Activated CD8-positive, alpha-beta memory T cell treated with anti-CD3 and anti-CD28 coated beads for 4 hours (primary cell): ENCODE results near the gene GUCD1.

Source experiments
- DNase-seq, 2 donors: peaks; one replicate each; pipeline ENCODE4 v3.0.0-alpha.2; 2020; ENCODE audit warnings: low read depth in 2 of 2

GUCD1 gene

DNA sequence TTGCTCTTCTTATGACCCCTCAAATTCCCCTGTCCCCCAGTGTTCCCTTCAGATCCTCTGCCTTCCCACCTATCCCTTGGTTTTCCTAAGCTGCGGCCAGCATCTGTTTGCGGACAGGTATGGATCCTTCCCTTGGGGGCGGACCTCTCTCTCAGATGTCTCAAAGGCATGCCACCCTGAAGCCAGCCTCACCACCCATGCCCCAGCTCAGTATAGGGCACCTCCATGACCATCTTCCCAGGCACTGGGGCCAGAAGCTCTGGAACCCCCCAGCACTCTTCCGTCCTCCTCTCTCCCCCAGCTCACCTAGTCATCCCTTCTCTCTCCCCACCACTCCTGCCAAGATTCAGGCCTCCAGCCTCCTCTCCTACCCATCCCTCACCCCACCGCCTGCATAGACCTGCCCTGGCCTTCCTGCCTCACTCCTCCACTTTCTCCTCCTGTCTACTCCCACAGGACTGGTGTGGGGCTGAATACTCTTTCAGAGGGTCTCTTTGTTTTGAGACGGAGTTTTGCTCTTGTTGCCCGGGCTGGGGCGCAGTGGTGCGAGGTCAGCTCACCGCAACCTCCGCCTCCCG, 35.7 kb upstream of the GUCD1 start:
- no peak for DNase-seq

DNA sequence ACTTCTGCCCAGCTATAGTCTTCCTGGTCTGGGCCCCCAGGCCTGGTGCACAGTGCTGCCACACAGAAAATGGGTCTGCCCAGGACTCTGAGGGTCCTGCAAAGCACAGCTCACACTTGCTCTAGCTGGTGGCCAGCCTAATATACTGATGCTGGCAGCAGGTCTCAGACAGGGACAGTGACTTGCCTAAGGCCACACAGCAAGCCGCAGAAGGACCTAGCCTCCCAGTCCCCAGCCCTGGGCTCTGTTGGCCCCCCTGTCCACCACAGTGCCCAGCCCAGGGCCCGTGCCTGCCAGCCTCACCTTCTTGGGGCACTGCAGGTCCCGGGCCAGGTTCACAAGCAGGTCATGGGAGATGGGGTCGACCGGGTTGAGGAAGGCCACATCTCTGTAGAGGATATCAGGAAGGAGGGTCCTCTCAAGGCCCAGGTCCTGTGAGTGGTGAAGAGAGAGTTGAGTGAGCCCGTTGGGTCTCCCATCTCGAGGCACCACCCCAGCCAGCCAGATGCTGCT, 34.6 kb upstream of the GUCD1 start:
- no peak for DNase-seq

DNA sequence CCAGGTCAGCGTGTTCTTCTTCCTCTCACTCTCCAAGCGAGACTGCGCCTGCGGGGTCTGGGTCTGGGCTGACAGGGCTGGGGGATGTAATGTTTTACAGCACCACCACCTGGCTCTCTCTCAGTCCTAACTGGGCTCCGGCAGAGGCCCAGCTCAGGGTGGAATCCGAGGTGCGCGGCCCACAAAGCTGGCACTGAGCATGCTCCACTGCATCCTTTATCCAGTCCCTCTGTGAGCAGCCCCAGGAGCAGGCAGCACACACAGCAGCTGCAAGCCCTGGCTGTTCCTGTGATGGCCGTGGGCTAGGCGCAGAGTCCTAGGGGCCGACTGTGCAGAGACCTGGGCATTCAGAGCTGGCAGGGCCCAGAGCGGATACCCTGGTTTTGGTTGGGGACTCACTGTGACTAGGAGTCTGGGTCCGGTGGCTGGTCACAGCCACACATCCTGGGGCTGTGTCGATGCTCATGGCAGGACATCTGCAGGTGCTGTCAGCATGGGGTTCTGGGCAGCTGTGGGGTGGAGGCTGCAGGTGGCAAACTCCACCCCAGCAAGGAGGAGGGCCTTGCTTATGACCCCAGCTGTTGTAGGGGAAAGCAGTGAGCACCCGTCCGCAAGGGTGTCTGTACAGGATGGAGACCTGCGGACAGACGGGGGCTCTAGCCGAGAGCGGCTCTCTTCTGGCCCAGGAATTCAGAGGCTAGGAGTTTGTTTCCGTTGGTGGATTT, 34.0 kb upstream of the GUCD1 start:
- no peak for DNase-seq

DNA sequence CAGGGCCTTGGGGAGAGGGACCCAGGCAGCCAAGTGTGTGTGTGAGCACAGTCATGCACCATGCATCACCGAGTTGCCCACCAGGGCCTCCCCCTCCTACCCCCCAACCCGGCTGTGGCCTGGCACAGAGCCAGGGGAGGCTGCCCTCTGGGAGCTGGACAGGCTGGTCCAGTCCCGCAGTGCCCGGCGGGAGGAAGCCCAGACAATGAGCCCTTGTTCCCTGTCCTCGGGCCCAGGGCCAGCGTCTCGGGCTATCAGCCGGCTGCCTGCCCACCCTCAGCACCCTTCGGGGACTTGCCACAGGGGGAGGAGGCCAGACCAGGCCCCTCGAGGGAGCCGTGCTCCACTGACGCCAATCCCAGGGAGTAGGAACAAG, 33.4 kb upstream of the GUCD1 start:
- no peak for DNase-seq

DNA sequence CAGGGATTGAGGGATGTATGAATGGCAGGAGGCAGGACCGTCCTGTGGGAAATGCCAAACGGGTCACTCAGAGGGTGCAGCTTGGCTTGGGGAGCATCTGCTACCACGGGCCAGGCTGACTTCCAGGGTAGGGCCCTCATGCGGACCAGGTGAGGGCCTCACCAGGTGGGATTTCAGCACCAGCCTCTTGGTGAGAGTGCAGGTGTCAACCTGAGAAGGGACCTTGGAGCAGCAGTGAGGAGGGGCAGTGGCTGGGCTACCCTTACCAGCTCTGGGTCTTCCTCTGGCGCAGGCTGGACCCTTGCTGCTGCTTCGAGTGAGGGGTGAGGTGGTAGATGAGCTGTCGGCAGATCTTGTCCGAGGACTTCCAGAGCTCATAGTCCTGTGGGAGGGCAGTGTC, 33.0 kb upstream of the GUCD1 start:
- no peak for DNase-seq

DNA sequence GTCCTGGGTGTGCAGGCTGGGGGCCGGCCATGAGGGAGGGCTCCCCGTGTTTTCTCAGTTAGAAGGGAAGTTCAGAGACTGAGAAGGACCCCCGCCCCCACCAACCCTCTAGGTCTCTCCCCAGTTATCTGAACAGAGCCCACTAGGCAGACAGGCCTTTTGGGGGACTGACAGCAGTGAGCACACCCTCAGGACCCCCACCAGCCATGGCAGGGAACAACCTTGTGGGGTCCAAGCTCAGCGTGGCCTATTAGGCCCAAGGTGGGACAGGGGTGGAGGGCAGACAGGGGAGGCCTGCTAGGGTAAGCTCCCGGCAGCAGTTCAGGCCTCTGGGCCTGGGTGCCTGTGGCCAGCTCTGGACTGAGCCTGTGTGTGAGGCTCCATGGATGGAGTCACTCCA, 32.3 kb upstream of the GUCD1 start:
- DNase-seq, result no peak

DNA sequence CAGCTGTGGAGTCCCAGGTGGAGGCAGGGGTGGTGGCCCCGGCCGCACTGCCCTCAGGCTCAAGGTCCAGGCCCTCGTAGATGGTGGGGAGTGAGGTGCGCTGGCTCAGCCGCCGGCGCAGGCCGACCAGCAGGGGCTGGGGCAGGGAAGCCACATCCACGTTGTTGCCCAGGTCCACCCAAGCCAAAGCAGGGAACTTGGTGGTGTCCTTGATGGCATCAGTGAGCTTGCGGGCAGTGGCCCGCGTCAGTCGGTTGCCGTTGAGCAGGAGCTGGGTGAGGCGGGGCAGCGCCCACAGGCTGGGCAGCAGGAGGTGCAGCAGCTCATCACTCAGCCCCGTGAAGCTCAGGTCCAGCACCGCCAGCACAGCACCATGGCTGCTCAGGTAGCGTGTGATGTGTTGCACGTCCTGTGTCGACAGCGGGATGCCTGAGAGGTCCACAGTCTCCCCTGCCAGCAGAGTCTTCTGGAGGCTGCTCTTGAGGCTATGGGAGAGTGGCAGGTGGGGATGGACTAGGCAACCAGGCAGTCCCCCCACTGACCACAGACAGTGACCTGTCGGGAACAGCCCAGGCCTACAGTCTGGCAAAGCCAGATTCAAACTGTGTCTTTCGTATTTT, 31.1 kb upstream of the GUCD1 start:
- no peak for DNase-seq

DNA sequence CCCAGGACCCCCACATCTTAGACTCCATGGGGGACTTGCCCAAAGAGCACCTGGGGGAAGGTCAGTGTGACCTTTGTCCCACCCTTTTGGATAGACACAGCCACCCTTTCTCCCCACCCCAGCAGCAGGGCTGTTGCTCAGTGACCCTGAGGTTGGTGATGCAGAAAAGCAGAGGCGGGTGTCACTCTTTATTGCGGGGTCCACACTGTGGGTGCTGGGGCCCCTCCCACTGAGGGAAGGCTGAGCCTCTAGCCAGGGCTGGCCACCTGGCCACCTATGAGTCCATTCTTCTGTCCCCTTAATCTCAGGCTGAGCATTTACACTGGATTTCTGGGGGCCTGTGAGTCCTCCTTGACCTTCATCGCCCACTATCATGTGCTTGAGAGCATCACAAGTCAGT, 30.5 kb upstream of the GUCD1 start:
- DNase-seq, result no peak

DNA sequence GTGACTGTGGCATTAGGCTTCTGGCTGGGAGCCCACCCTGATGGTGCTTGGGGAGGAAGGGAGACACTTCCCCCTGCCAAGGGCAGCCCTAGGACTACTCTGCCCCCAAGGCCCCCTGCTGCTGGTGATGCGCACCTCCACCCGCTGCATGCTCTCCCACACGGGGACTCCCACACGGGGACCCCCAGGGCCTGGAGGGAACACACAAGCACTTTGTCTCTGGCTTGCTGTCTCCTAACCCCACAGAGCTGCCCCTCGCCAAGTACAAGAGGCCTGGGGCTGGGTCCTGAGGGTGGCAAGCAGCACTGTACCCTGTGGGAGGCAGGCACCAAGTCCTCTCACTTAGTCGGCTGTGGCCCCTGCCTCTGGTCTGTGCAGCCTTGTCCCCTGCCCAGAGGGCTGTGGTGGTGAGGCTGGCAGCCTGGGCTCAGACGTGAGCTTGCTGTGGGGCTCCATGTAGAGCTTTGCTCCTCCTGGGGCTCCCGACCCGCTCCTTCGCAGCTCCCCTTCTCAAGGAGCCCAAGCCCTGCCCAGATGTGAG, 30.0 kb upstream of the GUCD1 start:
- DNase-seq, result no peak

DNA sequence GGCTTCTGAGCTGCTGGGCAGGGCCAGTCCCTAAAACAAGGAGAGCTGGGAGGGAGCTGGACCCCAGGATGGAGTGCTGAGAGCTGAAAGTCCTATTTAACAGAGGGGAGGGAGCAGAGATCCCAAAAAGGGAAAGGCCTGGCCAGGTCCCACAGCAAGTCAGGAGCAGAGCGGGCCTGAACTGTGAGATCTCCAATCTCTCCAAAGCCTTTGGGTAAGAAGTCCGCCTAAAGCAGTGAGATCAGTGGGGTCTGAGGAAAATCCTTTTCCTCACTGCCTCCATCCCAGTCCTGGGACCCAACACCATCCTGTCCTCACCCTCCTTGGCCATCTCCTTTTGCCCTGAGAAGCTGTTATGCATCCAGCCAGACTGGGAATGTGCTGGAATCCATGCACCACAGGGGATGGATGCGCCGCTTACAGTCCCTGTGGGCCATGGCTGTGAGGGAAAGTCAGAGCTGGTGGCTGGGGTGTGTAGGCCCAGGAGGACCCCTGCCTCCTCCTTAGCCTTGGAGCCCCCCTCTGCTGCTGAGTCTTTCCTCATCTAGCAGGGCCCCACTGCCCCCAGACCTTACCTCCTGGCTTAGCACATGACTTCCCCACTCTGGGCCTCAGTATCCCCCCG, 29.3 kb upstream of the GUCD1 start:
- no peak for DNase-seq

DNA sequence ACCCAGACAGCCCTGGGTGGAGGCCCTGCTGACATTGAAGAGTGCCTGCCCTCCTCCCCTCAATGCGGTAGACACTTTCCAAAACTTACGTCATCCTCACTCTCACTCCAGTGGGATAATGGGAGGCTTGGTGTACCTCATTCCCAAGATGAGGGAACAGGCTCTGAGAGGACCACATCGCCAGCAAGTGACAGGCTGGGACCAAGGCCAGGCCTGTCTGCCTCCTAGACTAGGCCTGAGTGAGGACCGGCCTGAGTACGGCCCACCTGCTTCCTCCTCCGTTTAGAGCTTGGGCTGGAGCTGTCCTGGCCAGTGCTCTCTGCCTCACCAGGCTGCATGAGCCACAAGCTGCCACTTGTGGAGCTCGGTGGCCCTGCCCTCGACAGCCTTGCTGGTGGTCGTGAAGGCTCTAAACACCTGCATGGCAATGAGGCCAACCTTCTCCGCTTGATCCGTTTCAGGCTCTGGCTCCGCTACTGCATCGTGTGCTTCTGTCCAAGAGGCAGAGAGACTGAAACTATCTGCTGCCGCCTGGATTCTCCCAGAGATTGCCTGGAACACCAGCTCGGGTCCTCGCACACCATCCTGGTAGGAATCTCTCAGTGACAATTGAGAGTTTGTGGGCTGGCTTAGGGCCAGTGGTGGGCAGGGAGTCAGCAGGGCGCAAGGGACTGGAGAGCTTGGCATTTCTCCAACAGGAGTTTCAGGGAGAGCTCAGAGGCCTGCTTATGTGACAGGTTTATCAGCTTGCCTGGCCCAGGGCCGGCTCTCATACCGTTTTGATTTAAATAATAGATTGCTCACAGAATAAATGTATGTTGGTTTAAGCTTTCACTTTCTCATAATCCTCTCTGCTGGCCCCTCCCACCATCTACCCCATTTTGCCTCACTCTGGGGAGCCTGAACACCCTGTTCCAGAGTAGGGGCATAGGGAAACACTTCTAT, 28.6 kb upstream of the GUCD1 start:
- DNase-seq, result no peak

DNA sequence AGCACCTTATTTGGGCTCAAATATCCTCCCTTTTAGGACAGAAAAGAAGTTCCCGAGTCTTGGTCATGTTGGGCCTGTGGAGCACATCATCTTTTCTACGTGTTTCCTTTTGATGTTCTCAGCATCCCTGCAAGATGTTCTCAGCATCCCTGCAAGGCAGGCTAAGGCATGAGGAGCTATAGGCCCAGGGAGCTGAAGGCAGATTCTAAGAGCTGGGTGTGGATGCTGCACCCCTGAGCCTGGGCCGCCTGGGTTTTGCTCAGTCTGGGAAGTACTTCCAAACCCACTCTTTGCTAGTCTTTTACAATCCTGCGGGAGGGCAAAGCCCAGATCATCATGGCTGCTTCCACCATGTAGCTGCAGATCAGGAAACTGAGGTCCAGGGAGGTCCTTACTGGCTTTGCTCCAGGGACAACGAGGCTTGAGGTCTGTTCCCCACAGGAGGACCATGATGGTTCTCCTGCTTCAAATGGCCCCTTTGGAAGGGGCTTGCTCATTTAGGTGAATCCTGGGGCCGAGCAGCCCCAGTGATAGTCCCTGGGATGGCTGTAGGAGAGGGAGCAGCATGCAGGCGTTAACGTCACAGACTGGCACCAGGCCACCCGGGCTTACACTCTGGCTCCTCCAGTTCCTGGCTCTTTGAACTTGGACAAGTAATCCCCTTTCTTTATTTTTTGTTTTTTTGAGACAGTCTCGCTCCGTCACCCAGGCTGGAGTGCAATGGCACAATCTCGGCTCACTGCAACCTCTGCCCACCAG, 27.3 kb upstream of the GUCD1 start:
- no peak for DNase-seq

DNA sequence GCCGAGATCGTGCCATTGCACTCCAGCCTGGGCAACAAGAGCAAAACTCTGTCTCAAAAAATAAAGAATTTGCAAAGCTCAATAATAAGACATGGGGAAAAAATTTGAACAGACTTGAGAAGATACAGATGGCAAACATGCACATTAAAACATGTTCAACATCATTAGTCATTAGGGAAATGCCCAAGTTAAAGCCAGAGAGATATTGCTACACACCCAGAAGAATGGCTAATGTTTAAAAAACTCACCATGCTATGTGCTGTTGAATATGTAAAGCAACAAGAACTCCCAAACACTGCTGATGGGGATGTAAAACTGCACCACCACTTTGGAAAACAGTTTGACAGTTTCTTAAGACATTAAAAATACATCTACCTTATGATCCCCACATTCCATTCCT, 25.3 kb upstream of the GUCD1 start:
- DNase-seq, result no peak

DNA sequence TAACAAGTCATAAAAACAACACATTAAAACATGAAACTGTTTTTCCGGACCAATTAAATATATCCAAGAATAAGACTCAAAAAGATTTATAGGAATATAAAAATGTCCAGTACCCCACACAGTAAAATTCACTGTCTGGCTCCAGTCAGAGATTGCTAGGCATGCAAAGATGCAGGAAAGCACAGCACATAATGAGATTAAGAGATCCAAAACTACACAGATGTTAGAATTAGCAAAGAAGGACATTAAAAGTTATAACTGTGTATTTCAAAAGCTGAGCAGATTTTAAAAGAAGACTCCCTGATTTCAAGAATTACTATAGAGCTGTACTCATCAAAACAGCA, 24.3 kb upstream of the GUCD1 start:
- no peak for DNase-seq

DNA sequence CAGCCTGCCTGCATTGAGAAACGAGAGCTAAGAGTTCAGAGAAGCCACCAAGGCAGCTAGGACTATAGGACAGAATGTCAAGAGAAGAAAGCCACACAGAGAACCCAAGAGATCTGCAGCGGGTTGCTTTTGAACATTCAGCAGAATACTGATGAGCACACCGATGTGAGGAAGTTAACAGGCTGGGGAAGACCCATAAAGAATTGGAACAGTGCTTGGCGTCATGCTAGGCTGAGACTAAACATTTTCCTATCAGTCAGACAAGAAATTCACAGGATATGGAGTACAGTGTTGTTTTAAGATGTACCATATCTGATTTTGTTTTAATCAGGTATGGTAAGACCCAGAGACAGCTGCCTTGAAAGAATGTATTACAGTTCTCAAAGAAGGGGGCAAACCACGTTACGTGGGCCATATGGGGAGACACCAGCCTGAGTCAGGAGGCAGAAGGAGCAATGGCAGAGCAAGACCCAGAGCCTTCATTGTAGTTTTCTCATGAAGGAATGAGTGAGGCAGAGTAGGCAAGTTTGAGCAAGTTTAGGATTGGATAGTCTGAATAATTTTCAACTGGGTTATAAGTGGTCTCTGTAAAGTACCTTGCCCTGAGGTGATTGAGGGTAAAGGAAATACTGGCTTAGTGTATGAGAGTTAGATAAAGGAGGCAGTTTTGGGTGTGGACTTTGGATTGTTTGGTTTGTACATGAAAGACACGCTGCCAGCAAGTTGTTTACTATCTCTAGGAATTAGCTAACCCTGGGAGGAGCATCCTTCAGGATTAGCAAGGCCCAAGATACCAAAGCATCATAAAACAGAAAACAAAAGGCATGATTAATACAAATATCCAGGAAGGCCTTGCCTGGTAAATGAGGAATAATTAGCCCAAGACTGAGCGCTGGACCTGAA, 23.7 kb upstream of the GUCD1 start:
- DNase-seq, result no peak

DNA sequence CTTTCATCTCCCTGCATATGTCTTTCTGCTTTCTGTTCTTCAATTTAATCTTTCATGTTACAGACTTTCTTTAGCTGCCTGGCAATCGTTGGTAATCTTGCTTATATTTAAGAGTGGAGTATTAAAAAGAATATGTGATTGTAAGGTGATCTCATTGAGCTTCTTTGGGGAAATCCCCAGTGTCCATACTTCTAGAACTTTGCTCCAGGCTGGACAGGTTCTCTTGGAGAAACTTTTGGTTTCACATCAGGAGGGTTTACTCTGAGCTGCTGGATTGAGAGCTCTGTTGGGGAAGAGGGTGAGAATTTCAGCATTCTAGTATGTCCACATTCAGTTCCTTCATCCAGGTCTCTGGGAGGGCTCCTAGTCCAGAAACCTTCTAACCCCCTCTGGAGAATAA, 21.8 kb upstream of the GUCD1 start:
- DNase-seq, result no peak

DNA sequence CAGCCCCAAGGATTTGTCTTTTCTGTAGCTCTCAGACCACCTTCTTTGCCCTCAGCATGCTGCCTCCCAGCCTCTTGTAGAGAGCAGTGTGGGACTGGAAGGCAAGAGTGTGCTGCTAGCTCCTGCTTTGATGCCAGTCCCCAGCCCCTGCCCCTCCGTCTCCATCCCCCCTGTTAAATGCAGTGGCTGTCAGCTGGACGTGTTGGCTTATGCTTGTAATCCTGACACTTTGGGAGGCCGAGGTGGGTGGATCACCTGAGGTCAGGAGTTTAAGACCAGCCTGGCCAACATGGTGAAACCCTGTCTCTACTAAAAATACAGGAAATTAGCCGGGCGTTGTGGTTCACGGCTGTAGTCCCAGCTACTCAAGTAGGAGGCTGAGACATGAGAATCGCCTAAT, 16.3 kb upstream of the GUCD1 start:
- DNase-seq, result no peak

DNA sequence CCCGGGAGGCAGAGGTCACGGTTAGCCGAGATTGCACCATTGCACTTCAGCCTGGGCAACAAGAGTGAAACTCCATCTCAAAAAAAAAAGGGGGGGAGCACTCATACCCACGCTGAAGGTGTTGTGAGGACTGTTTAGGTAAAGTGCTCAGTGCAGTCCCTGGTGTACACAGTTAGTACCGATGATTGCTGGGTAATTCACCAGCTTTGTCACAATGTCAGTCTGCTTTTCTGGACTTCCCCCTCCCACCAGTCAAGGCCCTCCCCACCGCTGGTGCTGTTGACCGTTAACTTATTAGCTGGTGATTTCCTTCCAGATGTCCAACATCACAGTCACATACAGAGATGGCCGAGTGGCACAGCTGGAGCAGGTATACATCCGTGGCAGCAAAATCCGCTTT, 12.7 kb upstream of the GUCD1 start:
- no peak for DNase-seq

DNA sequence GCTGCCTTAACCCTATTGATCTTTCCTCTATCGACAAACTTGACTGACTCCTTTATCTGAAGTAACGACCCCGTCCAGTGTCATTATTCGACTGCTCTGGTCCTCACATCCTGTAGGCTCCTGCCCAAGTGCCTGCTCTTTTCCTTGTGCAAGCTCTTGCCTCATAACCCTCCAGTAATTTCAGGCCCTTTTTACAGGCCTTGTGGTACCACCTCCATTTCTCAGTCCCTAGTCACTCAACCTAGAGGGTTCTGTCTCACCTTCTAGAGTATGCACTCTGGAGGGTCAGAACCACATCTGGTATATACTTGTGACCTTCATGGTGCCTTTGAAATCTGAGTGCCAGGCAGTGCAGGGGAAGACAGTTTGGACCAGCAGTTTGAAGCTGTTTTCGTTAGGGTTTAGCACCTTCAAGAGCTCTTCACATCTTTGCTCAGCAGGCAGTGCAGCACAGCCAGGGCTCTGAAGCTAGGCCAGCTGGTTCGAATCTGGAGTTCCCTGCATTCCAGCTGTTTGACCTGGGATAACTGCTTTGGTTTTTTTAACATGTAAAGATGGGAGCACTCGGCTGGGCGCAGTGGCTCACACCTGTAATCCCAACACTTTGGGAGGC, 12.1 kb upstream of the GUCD1 start:
- no peak for DNase-seq
